PFSK-1 (cell line): ENCODE results near the gene ARPC4.

Experiments used
- POLR2AphosphoS5 ChIP-seq: IDR thresholded peaks from 2 replicates; pipeline ENCODE4 v1.6.1; 2012; ENCODE audit warnings: low read depth, mild to moderate bottlenecking, control low read depth, low read length, moderate library complexity
- REST ChIP-seq, 2 experiments: IDR thresholded peaks; 2 replicates each; pipeline versions ENCODE4 v1.6.1 to v1.8.0; 2011 to 2012; ENCODE audit warnings: low read depth in 2 of 2, low read length in 2 of 2, control low read depth in 1 of 2, inconsistent platforms in 1 of 2, mild to moderate bottlenecking in 1 of 2, moderate library complexity in 1 of 2; ENCODE audit not compliant: insufficient read depth in 1 of 2
- SIN3A ChIP-seq: IDR thresholded peaks from 2 replicates; pipeline ENCODE4 v1.6.1; 2012; ENCODE audit warnings: mild to moderate bottlenecking, low read length, moderate library complexity, borderline replicate concordance; ENCODE audit not compliant: insufficient read depth
- TAF1 ChIP-seq: IDR thresholded peaks from 2 replicates; pipeline ENCODE4 v1.6.1; 2012; ENCODE audit warnings: low read length, control low read depth, borderline replicate concordance; ENCODE audit not compliant: insufficient read depth

- TF ChIP-seq TAF1 (no peak), REST (IDR thresholded peaks at IDR 0.05; ENCODE audit: insufficient read depth in 1 of 2, low read depth in 2 of 2, low read length in 2 of 2) (no peak), POLR2AphosphoS5 (no peak), SIN3A (no peak)
Observed at GRCh38 chr3:9797196-9797945, 4.5 kb downstream of the ARPC4 start.
